Uterus (tissue), 2 donors: ENCODE results near the gene CARMIL3.
"Not testable (repeated sequence)": the region's sequence is repeated elsewhere in the genome, so short reads cannot be mapped to it uniquely, and the experiment has no call there.

ENCODE experiments used
- CTCF ChIP-seq, 4 experiments: fragments of 200-600 bp in 2 of 4; fragments of 450-650 bp in 2 of 4; sonication (generic) in 2 of 4; IDR thresholded peaks; one replicate each; pipeline ENCODE4 v1.5.1; 2016 to 2019; ENCODE audit warnings: antibody characterized with exemption in 4 of 4, mild to moderate bottlenecking in 2 of 4, moderate library complexity in 1 of 4
- POLR2A ChIP-seq, 2 donors: fragments of 450-650 bp; IDR thresholded peaks; one replicate each; pipeline ENCODE4 v1.6.1; 2016; ENCODE audit warnings: antibody characterized with exemption in 2 of 2, mild to moderate bottlenecking in 1 of 2, moderate library complexity in 1 of 2

- TF ChIP-seq CTCF, POLR2A (IDR thresholded peaks at IDR 0.05): not testable (repeated sequence)
These were observed 14.7 kb upstream of the CARMIL3 start for GRCh38 chr14:24036963-24037657.
